ENCODE data around the gene DIPK1C. TPM values are rescaled to one million over a fixed set of nuclear protein-coding genes. Genes with fewer than 3 reads are reported as not detected.

The DIPK1C gene
- total RNA-seq, 1 experiment from 2014 or later: not detected

DNA sequence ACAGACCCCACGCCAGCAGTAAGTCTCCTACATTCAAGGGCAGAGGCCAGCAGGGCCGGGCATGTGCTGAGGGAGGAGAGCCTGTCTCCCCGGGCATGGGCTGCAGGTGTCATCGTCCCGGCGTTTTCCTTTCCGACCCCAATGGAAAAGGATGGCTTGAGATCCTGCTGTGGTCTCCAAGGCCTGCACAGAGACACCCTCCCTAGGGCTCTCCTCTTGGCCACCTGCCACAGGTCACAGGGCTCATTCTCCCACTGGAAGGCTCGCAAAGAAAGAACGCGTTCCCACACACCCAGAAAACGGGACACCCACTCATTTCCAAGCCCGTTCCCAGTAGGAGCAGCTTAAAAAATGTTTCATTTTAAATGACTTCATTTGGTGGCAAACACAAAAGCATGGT is 41.0 kb downstream of the DIPK1C start:
- Histone ChIP-seq H3K4me3 (no peak overlapping the region), H3K36me3 (no peaks in the 10 kb centered on the region), H3K27me3 (no peaks in the 10 kb centered on the region), H3K9me3 (no peaks in the 10 kb centered on the region)
- DNase-seq: no peak

DNA sequence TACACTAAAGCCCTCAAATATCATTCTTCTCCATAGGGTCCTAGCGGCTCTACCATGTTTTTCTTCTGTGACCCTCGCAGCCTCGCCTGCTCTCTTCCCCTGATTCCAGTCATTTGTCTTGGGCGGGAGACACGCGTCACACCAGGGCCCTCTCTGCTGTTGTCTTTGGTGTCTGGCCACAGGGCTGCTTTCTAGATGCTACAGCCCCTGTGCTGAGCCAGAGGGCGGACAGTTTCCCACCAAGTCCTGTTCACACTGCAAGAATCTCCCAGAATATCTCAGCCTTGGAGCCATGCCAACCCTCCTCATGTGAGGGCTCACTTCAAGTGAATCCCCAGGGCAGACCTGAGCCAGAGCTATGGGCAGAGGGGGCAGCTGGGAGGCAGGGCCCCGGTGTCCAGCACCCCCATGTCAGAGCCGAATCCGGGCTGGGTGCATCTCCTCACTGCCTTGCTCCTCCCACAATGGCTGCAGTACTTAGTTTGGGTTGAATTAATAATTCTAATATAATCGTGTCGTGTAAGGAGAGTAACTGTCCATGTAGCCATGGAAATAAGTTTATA is 42.1 kb downstream of the DIPK1C start:
- Histone ChIP-seq H3K36me3 (no peaks in the 10 kb centered on the region), H3K27me3 (no peaks in the 10 kb centered on the region), H3K9me3 (no peaks in the 10 kb centered on the region), H3K4me3 (no peak overlapping the region)
- DNase-seq: no peak

DNA sequence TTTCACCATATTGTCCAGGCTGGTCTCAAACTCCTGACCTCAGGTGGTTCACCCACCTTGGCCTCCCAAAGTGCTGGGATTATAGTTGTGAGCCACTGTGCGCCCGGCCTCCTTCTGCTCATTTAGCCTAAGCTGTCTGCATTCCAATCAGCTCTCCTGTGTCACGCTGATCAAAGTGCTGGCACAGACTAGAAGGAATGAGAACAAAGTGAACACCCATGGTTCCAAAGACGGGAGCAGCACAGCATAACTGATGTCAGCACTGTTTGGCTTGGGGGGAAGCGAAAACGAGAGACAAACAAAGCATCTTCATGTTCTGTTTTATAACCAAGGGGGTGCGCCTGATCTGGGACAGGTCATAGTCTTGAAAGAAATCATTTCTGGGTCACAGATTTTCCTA is 43.3 kb downstream of the DIPK1C start:
- no peak for DNase-seq
- no peaks in the 10 kb centered on the region for H3K9me3 ChIP-seq
- no peaks in the 10 kb centered on the region for H3K36me3 ChIP-seq
- no peak overlapping the region for H3K4me3 ChIP-seq
- H3K27me3 ChIP-seq: no peaks in the 10 kb centered on the region

DNA sequence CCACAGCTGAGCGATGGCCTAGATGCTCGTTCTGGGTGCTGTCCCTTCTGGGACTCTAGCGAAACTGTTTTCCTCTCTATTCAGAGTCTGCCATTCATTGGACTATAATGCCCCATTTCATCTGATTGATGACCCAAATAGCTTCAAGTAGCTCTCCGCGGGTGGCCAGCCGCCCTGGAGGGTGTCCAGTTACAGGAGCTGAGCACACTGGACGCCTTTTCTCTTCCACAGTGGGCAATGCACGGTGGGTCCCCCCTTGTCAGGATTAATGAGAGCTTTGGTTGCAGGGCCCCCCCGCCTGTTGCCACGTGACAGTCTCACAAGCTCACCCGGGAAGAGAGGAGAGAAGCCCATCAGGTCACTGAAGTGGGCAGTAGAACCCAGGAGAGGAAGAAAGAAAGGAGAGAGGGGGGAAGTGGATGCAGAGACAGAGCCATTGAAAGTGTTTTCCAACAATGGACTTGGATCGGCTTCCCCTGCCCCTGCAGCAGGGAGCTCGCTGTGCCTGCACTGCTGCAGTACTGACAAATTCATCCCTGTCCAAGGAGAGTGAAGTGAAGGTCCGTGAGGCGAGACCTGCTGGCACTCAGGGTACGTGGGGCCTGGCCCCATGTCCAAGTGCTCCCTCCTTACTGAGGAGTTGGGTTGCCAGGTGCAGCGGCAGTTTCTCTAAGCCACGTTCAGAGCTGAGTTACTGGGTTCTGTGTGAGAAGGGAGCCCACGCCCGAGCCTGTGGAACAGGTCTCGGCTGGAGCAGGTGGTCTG is 44.8 kb downstream of the DIPK1C start:
- no peak overlapping the region for H3K4me3 ChIP-seq
- H3K36me3 ChIP-seq: no peaks in the 10 kb centered on the region
- H3K27me3 ChIP-seq: no peaks in the 10 kb centered on the region
- no peak for DNase-seq
- H3K9me3 ChIP-seq: no peaks in the 10 kb centered on the region

DNA sequence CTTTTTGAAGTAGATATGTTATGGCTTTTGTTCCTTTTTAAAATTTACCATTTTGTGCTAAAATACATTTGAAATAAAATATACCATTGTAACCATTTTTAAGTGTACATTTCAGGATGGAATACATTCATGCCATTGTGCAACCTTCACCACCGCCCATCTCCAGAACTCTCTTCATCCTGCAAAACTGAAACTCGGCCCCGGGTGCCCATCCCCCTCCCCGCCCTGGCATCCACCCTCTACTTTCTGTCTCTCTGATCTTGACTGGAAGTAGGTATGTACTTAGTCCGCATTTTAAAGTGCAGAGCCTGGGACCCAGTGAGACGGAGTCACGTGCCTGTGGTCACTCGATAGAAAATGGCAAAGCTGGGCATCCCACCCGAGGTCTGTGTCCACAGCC is 45.6 kb downstream of the DIPK1C start:
- no peaks in the 10 kb centered on the region for H3K36me3 ChIP-seq
- no peak for DNase-seq
- H3K4me3 ChIP-seq: no peak overlapping the region
- no peaks in the 10 kb centered on the region for H3K27me3 ChIP-seq
- H3K9me3 ChIP-seq: no peaks in the 10 kb centered on the region

DNA sequence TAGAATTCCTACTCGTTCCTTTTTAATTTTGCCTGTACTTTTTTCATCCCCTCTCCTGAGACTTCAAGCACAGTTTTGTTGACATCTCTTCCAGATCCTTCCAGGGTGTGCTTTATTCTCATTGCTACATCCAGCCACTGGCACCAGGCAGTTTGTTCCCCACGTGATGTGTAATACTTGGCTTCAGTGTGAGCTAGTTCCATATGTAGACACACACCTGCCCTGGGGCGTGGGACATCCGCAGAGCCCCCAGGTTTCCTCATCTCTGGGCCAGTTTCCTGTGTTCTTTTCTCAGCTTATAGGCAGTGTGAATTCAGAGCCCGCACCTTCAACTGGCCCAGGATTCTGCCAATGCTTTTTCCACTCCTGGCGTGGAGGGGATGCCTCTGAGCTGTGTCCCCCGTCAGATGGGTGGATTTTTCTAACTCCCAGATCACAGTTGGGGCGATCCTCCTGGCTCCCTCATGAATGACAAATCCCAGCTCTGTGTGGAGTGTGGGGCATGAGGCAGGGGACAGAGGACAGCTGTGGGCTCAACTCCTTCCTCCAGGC is 46.6 kb downstream of the DIPK1C start:
- no peak for DNase-seq
- H3K4me3 ChIP-seq: no peak overlapping the region
- H3K36me3 ChIP-seq: no peaks in the 10 kb centered on the region
- no peaks in the 10 kb centered on the region for H3K9me3 ChIP-seq
- H3K27me3 ChIP-seq: no peaks in the 10 kb centered on the region

DNA sequence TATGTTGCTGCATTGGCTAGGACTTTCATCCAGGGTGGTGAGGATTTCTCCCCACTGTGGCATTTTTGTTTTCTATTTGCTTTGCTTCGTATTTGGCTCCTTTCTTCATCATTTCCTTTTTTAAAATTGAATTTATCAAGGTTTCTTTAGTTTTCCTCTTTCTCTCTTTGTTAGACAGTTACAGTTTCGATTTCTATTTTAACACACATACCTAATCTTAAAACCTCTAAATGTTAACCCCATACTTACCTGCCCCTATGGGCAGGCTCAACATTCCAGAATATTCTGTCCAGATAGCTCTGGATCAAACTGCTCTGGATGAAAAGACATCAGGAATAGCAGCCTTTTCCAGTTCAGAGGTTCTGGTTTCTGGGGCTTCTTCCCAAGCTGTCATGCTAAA is 49.2 kb downstream of the DIPK1C start:
- no peak for DNase-seq
- no peaks in the 10 kb centered on the region for H3K36me3 ChIP-seq
- H3K27me3 ChIP-seq: no peaks in the 10 kb centered on the region
- no peak overlapping the region for H3K4me3 ChIP-seq
- H3K9me3 ChIP-seq: no peaks in the 10 kb centered on the region

DNA sequence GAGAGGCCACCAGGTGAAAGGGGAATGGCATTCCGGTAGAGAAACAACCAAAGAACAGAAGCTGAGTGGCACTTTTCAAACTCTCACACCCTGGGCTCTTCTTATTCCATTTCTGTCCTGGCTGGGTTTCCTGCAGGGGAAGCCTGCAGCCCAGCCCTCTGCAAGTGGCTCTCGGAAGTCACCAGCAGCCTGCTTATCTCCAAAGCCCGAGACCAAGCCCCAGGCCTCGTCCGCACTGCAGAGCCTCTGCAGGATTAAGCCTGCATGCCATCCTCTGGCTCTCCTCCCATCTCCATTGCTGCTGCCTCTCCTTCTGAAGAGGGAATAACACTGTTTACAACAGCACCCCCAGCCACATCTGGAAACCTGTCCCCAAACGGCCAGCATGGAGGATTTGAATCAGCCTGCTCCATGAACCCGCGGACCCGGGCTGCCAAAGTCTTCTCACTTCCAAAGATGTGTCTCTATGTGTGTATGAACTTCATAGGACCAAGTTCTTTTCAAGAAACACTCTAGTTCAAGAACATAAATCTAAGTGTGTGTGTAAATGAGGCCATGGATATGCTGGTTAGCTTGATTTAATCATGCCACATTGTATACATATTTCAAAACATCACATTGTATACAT is 54.2 kb downstream of the DIPK1C start:
- Histone ChIP-seq H3K36me3 (no peaks in the 10 kb centered on the region), H3K4me3 (no peak overlapping the region), H3K27me3 (peaks cover 4% of the 10 kb centered on the region; the same call in 1 of the 2 replicates), H3K9me3 (no peaks in the 10 kb centered on the region)
- no peak for DNase-seq

DNA sequence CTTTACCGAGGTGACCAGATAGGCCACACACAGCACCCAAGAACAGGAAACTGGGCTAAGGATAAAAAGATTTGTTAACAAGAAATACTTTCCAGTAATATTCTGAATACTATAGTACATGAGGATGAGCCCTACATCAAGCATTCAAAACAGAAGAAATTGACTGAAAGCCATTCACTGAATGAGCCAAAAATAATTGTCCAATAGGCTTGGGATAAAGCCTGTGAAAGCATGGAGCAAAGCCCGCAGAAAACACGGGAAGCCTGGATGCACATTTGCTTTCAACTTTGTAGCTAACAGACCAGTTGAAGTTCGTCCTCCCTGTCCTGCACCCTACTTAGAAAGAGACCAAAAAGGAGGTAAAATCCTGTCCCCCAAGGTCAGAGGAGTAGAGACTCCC is 56.3 kb downstream of the DIPK1C start:
- no peak for DNase-seq
- Histone ChIP-seq H3K36me3 (no peaks in the 10 kb centered on the region), H3K27me3 (peaks cover 4% of the 10 kb centered on the region; the same call in 1 of the 2 replicates), H3K9me3 (no peaks in the 10 kb centered on the region), H3K4me3 (no peak overlapping the region)

DNA sequence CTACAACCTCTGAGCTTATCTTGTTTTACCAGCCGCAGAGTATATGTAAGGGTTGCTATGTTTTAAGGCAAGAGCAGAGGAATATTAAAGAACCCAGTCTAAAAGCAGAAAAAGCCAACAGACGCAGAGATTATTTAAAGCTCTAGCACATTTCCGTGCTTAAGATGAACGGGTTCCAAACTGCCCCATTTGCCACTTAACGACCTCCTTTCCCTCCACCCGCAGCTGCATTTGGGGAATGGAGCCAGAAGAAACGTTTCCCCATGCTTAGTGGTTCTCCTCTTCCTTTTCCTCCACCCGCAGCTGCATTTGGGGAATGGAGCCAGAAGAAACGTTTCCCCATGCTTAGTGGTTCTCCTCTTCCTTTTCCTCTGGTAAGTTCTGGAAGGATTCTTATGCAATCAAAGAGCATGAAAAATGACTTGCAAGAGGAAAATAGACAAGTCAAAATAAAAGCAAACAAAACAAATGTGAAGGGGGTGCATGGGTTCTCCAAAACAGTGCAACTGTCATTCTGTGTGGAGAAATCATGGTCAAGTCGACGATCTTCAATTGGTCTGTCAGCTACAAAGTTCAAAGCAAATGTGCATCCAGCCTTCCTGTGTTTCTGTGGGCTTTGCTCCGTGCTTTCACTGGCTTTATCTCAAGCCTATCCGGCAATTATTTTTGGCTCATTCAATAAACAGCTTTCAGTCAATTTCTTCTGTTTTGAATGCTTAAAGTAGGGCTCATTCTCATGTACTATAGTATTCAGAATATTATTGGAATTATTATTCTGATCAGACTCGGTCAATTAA is 57.8 kb downstream of the DIPK1C start:
- Histone ChIP-seq H3K27me3 (peaks cover 4% of the 10 kb centered on the region; the same call in 1 of the 2 replicates), H3K9me3 (no peaks in the 10 kb centered on the region), H3K4me3 (no peak overlapping the region), H3K36me3 (no peaks in the 10 kb centered on the region)
- no peak for DNase-seq

DNA sequence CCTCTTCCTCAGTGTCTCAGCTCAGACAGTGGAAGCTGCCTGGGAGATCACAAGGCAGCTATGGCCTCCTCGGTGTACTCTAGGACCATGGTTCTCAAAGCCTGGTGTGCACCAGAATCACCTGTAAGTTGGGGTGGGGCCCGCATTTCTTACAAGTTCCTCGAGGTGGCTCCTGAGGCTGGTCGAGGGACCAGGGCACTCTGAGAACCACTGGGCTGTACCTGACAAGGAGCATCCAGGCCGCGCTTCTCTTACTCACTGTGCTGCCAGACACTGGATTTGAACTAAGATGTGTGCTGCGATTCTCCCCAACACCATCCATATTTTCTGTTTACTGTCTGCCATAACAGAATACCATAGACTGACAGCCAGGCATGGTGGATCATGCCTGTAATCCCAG is 59.5 kb downstream of the DIPK1C start:
- H3K9me3 ChIP-seq: no peaks in the 10 kb centered on the region
- DNase-seq: no peak
- no peaks in the 10 kb centered on the region for H3K36me3 ChIP-seq
- H3K4me3 ChIP-seq: no peak overlapping the region
- peaks cover 4% of the 10 kb centered on the region; the same call in 1 of the 2 replicates for H3K27me3 ChIP-seq

DNA sequence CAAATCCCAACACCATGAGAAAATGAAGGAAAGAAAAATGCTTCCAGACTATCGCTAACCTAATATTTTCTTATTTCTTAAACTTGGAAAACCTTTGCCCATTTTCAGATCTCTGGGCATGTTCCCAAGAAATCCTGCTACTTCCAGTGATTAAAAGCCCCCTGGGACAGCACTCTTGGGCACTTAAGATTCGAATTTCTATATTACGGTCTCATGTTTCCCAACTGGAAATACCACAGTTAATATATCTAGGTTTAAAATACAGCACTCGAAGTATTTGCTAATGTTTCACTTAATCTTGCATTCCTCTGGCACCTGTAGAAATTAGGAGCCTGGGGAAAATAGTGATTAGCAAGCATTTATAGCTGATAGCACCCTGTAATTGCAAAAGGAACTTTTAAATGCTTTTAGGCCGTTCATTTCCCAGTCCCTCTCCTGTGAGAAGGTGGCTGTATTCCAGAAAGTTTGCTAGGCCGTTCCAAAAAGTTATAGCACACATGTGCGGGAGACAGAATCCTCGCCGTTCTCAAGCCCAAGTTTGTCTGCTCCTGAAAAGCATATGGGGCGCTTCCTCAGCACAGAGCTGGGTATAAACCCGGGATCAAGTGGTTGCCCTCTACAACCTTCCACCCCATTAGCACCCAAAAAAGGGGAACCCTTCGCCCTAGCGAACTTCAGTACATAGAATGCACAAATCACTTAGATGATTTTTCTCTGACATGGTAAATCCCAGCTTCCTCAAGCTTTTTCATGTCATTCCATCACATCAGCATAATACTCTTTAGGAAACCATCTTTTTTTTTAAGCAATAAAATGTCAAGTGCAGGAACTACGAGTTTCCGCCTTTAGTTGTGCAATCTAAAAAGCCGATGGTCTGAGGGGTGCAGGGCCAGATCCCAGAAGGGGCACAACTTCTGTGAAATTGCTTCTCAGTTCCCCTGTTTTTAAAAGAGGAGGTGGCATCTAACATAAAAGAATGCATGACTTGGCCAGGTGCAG is 60.6 kb downstream of the DIPK1C start:
- Histone ChIP-seq H3K36me3 (no peaks in the 10 kb centered on the region), H3K4me3 (no peak overlapping the region), H3K27me3 (peaks cover 4% of the 10 kb centered on the region; the same call in 1 of the 2 replicates), H3K9me3 (no peaks in the 10 kb centered on the region)
- DNase-seq: no peak

DNA sequence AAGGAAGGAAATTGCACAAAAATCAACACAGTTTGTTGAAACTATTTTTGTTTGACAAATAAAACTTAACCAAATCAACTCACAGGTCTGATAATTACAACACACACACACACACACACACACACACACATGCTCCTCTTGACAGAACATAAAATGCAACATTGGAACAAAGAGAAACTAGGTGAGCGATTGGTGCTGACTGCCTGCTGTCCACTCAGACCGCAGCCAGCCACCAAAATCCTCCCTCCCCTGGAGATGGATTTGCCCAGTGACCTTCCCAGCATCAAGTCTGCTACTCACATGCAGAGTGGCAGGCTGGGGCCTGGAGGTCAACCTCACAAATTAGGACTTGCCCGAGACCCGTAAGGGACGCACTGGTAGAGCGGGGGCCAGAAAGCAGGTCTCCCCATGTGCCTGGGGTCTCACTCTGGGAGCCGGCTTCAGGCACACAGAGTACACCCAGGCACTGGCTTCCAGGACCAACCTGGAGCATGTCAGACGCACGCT is 61.4 kb downstream of the DIPK1C start:
- Histone ChIP-seq H3K27me3 (peaks cover 4% of the 10 kb centered on the region; the same call in 1 of the 2 replicates), H3K9me3 (no peaks in the 10 kb centered on the region), H3K36me3 (no peaks in the 10 kb centered on the region), H3K4me3 (no peak overlapping the region)
- no peak for DNase-seq

DNA sequence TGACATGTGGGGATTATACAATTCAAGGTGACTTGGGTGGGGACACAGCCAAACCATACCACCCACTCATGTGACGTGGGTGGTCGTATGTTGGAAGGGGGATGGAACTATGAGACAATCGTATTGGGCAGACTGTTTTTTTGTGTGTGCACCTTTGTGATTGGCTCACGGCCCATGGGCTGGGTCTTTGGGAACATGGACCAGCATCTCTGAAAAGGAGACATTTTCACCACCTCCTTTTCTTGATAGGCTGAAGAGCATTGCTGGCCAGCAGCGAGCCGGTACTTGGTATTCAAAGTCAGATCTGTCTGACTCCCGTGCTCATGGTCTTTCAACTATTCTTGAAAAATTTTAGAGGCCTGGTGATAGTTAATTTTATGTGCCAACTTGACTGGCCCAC is 62.1 kb downstream of the DIPK1C start:
- Histone ChIP-seq H3K9me3 (no peaks in the 10 kb centered on the region), H3K4me3 (no peak overlapping the region), H3K36me3 (no peaks in the 10 kb centered on the region), H3K27me3 (peaks cover 4% of the 10 kb centered on the region; the same call in 1 of the 2 replicates)
- DNase-seq: no peak

DNA sequence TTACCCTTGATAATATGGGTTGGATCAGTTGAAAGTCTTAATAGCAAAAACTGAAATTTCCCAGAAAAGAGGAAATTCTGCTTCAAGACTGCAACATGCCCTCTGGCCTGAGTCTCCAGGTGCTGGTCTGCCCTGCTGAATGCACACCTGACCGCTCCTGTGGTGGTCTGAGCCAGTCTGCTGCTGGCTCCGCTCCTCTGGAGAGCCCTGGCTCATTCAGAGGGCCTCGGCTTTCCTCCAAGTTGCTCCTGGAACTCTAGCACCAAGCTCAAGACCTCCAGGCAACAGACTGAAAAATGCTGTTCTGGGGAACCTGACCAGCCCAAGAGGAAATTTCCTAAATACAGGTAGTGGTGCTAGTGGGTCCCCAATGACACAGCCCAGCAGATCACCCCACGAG is 64.8 kb downstream of the DIPK1C start:
- no peaks in the 10 kb centered on the region for H3K36me3 ChIP-seq
- H3K4me3 ChIP-seq: no peak overlapping the region
- no peaks in the 10 kb centered on the region for H3K9me3 ChIP-seq
- no peaks in the 10 kb centered on the region; the same call in 1 of the 2 replicates for H3K27me3 ChIP-seq
- DNase-seq: no peak
